ENCODE measurements around the gene ENPP6. TPM values are rescaled to one million over a fixed set of nuclear protein-coding genes. Genes with fewer than 3 reads are reported as not detected.
A peak's percentile ranks its signal among the peaks of the same experiment; 100 is the strongest.

The ENPP6 gene
- total RNA-seq, 1 experiment from 2014 or later: not detected

- no peaks in the 10 kb centered on the region for H3K79me2 ChIP-seq (ENCODE audit: low read length)
- no peaks in the 10 kb centered on the region for H3K36me3 ChIP-seq (ENCODE audit: insufficient read depth, low read length)
- no peak overlapping the region for H3K4me2 ChIP-seq (ENCODE audit: low read depth, low read length, poor library complexity, severe bottlenecking)
- H2AFZ ChIP-seq (ENCODE audit: low read length): no peak overlapping the region
- no peak overlapping the region for H3K4me3 ChIP-seq (ENCODE audit: low read length)
- H3K27ac ChIP-seq (ENCODE audit: low read length): no peak overlapping the region
- no peaks in the 10 kb centered on the region for H3K9me2 ChIP-seq (replicated peaks; ENCODE audit: insufficient read depth, low read length)
- H3K9ac ChIP-seq (ENCODE audit: low read length): no peak overlapping the region
- H3K9me3 ChIP-seq (ENCODE audit: low read length): no peaks in the 10 kb centered on the region
- H3K4me1 ChIP-seq (ENCODE audit: low read length): no peaks in the 10 kb centered on the region
- H4K20me1 ChIP-seq (ENCODE audit: insufficient read depth, low read depth, low read length): no peaks in the 10 kb centered on the region
- no peaks in the 10 kb centered on the region for H3K27me3 ChIP-seq (ENCODE audit: low read length)
- no peak for DNase-seq
Observed at GRCh38 chr4:184169225-184169867, 48.3 kb downstream of the ENPP6 start.

GRCh38 chr4:184168406-184169019 is 49.2 kb downstream of the ENPP6 start:
- Histone ChIP-seq H3K4me1 (ENCODE audit: low read length) (no peaks in the 10 kb centered on the region), H4K20me1 (ENCODE audit: insufficient read depth, low read depth, low read length) (no peaks in the 10 kb centered on the region), H3K9me2 (replicated peaks; ENCODE audit: insufficient read depth, low read length) (no peaks in the 10 kb centered on the region), H3K27ac (ENCODE audit: low read length) (no peak overlapping the region), H3K9me3 (ENCODE audit: low read length) (no peaks in the 10 kb centered on the region), H3K9ac (ENCODE audit: low read length) (no peak overlapping the region), H3K4me2 (ENCODE audit: low read depth, low read length, poor library complexity, severe bottlenecking) (no peak overlapping the region), H3K79me2 (ENCODE audit: low read length) (no peaks in the 10 kb centered on the region), H3K27me3 (ENCODE audit: low read length) (no peaks in the 10 kb centered on the region), H3K36me3 (ENCODE audit: insufficient read depth, low read length) (no peaks in the 10 kb centered on the region), H2AFZ (ENCODE audit: low read length) (no peak overlapping the region), H3K4me3 (ENCODE audit: low read length) (no peak overlapping the region)
- peak; percentile 74 for DNase-seq

- no peaks in the 10 kb centered on the region for H3K9me2 ChIP-seq (replicated peaks; ENCODE audit: insufficient read depth, low read length)
- H3K27me3 ChIP-seq (ENCODE audit: low read length): no peaks in the 10 kb centered on the region
- no peak overlapping the region for H2AFZ ChIP-seq (ENCODE audit: low read length)
- no peak for DNase-seq
- H3K9ac ChIP-seq (ENCODE audit: low read length): no peak overlapping the region
- H3K4me1 ChIP-seq (ENCODE audit: low read length): no peaks in the 10 kb centered on the region
- H3K4me2 ChIP-seq (ENCODE audit: low read depth, low read length, poor library complexity, severe bottlenecking): no peak overlapping the region
- no peaks in the 10 kb centered on the region for H4K20me1 ChIP-seq (ENCODE audit: insufficient read depth, low read depth, low read length)
- H3K27ac ChIP-seq (ENCODE audit: low read length): no peak overlapping the region
- no peaks in the 10 kb centered on the region for H3K36me3 ChIP-seq (ENCODE audit: insufficient read depth, low read length)
- H3K9me3 ChIP-seq (ENCODE audit: low read length): no peaks in the 10 kb centered on the region
- H3K79me2 ChIP-seq (ENCODE audit: low read length): no peaks in the 10 kb centered on the region
- no peak overlapping the region for H3K4me3 ChIP-seq (ENCODE audit: low read length)
Observed at GRCh38 chr4:184167576-184167975, 50.1 kb downstream of the ENPP6 start.

- H4K20me1 ChIP-seq (ENCODE audit: insufficient read depth, low read depth, low read length): no peaks in the 10 kb centered on the region
- H3K79me2 ChIP-seq (ENCODE audit: low read length): no peaks in the 10 kb centered on the region
- no peak overlapping the region for H3K4me3 ChIP-seq (ENCODE audit: low read length)
- H3K27me3 ChIP-seq (ENCODE audit: low read length): no peaks in the 10 kb centered on the region
- no peaks in the 10 kb centered on the region for H3K9me3 ChIP-seq (ENCODE audit: low read length)
- H3K9ac ChIP-seq (ENCODE audit: low read length): no peak overlapping the region
- H3K36me3 ChIP-seq (ENCODE audit: insufficient read depth, low read length): no peaks in the 10 kb centered on the region
- no peak for DNase-seq
- H3K9me2 ChIP-seq (replicated peaks; ENCODE audit: insufficient read depth, low read length): no peaks in the 10 kb centered on the region
- H3K4me1 ChIP-seq (ENCODE audit: low read length): no peaks in the 10 kb centered on the region
- H3K4me2 ChIP-seq (ENCODE audit: low read depth, low read length, poor library complexity, severe bottlenecking): no peak overlapping the region
- no peak overlapping the region for H2AFZ ChIP-seq (ENCODE audit: low read length)
- H3K27ac ChIP-seq (ENCODE audit: low read length): no peak overlapping the region
Observed at GRCh38 chr4:184166736-184167135, 50.9 kb downstream of the ENPP6 start.

- H3K79me2 ChIP-seq (ENCODE audit: low read length): no peaks in the 10 kb centered on the region
Observed at GRCh38 chr4:184165291-184165690, 52.4 kb downstream of the ENPP6 start.

GRCh38 chr4:184163813-184164212 is 53.9 kb downstream of the ENPP6 start:
- no peak overlapping the region for H3K4me2 ChIP-seq (ENCODE audit: low read depth, low read length, poor library complexity, severe bottlenecking)

More at GRCh38 chr4:184165291-184165690, 52.4 kb downstream of the ENPP6 start:
- Histone ChIP-seq H3K4me3 (ENCODE audit: low read length) (no peak overlapping the region), H3K9me2 (replicated peaks; ENCODE audit: insufficient read depth, low read length) (no peaks in the 10 kb centered on the region), H3K27me3 (ENCODE audit: low read length) (no peaks in the 10 kb centered on the region), H3K4me2 (ENCODE audit: low read depth, low read length, poor library complexity, severe bottlenecking) (no peak overlapping the region), H3K27ac (ENCODE audit: low read length) (no peak overlapping the region), H4K20me1 (ENCODE audit: insufficient read depth, low read depth, low read length) (no peaks in the 10 kb centered on the region), H3K4me1 (ENCODE audit: low read length) (no peaks in the 10 kb centered on the region), H2AFZ (ENCODE audit: low read length) (no peak overlapping the region), H3K9ac (ENCODE audit: low read length) (no peak overlapping the region), H3K9me3 (ENCODE audit: low read length) (no peaks in the 10 kb centered on the region), H3K36me3 (ENCODE audit: insufficient read depth, low read length) (no peaks in the 10 kb centered on the region)
- no peak for DNase-seq

GRCh38 chr4:184162596-184162995 is 55.1 kb downstream of the ENPP6 start:
- Histone ChIP-seq H4K20me1 (ENCODE audit: insufficient read depth, low read depth, low read length) (no peaks in the 10 kb centered on the region), H3K9me3 (ENCODE audit: low read length) (no peaks in the 10 kb centered on the region), H3K27me3 (ENCODE audit: low read length) (no peaks in the 10 kb centered on the region), H3K79me2 (ENCODE audit: low read length) (no peaks in the 10 kb centered on the region), H3K9ac (ENCODE audit: low read length) (no peak overlapping the region), H3K4me1 (ENCODE audit: low read length) (no peaks in the 10 kb centered on the region), H3K4me3 (ENCODE audit: low read length) (no peak overlapping the region), H3K36me3 (ENCODE audit: insufficient read depth, low read length) (no peaks in the 10 kb centered on the region), H3K9me2 (replicated peaks; ENCODE audit: insufficient read depth, low read length) (no peaks in the 10 kb centered on the region), H2AFZ (ENCODE audit: low read length) (no peak overlapping the region), H3K27ac (ENCODE audit: low read length) (no peak overlapping the region), H3K4me2 (ENCODE audit: low read depth, low read length, poor library complexity, severe bottlenecking) (no peak overlapping the region)
- DNase-seq: no peak

More at GRCh38 chr4:184163813-184164212, 53.9 kb downstream of the ENPP6 start:
- H3K9ac ChIP-seq (ENCODE audit: low read length): no peak overlapping the region
- H3K27me3 ChIP-seq (ENCODE audit: low read length): no peaks in the 10 kb centered on the region
- H3K4me3 ChIP-seq (ENCODE audit: low read length): no peak overlapping the region
- peak; percentile 69 for DNase-seq
- H2AFZ ChIP-seq (ENCODE audit: low read length): no peak overlapping the region
- H3K9me2 ChIP-seq (replicated peaks; ENCODE audit: insufficient read depth, low read length): no peaks in the 10 kb centered on the region
- no peaks in the 10 kb centered on the region for H3K79me2 ChIP-seq (ENCODE audit: low read length)
- no peaks in the 10 kb centered on the region for H4K20me1 ChIP-seq (ENCODE audit: insufficient read depth, low read depth, low read length)
- H3K36me3 ChIP-seq (ENCODE audit: insufficient read depth, low read length): no peaks in the 10 kb centered on the region
- H3K9me3 ChIP-seq (ENCODE audit: low read length): no peaks in the 10 kb centered on the region
- no peaks in the 10 kb centered on the region for H3K4me1 ChIP-seq (ENCODE audit: low read length)
- H3K27ac ChIP-seq (ENCODE audit: low read length): no peak overlapping the region

GRCh38 chr4:184157322-184157721 is 60.4 kb downstream of the ENPP6 start:
- Histone ChIP-seq H2AFZ (ENCODE audit: low read length) (no peak overlapping the region), H4K20me1 (ENCODE audit: insufficient read depth, low read depth, low read length) (no peaks in the 10 kb centered on the region), H3K36me3 (ENCODE audit: insufficient read depth, low read length) (no peaks in the 10 kb centered on the region), H3K9me2 (replicated peaks; ENCODE audit: insufficient read depth, low read length) (no peaks in the 10 kb centered on the region), H3K9ac (ENCODE audit: low read length) (no peak overlapping the region), H3K4me3 (ENCODE audit: low read length) (no peak overlapping the region), H3K27me3 (ENCODE audit: low read length) (no peaks in the 10 kb centered on the region), H3K79me2 (ENCODE audit: low read length) (no peaks in the 10 kb centered on the region), H3K27ac (ENCODE audit: low read length) (no peak overlapping the region), H3K4me2 (ENCODE audit: low read depth, low read length, poor library complexity, severe bottlenecking) (no peak overlapping the region), H3K4me1 (ENCODE audit: low read length) (no peaks in the 10 kb centered on the region), H3K9me3 (ENCODE audit: low read length) (no peaks in the 10 kb centered on the region)
- no peak for DNase-seq
